AG09309 (cell line): ENCODE measurements around the gene ADGRD1.

Experiments used
- DNase-seq: peaks from one replicate; pipeline ENCODE4 v3.0.0-alpha.2; 2010; ENCODE audit warnings: low read depth
- H3K4me3 ChIP-seq: 2 replicates; pipeline ENCODE4 v1.5.1; 2011; ENCODE audit warnings: mild to moderate bottlenecking, low read depth, low read length, moderate library complexity; ENCODE audit not compliant: control insufficient read depth
- TF ChIP-seq, protein P1 (sequence below): IDR thresholded peaks from 2 replicates; pipeline ENCODE4 v1.5.1; 2011; ENCODE audit warnings: mild to moderate bottlenecking, low read depth, low read length, inconsistent platforms; ENCODE audit not compliant: insufficient read depth, control insufficient read depth; ENCODE audit errors: missing control alignments

ADGRD1 gene

DNA sequence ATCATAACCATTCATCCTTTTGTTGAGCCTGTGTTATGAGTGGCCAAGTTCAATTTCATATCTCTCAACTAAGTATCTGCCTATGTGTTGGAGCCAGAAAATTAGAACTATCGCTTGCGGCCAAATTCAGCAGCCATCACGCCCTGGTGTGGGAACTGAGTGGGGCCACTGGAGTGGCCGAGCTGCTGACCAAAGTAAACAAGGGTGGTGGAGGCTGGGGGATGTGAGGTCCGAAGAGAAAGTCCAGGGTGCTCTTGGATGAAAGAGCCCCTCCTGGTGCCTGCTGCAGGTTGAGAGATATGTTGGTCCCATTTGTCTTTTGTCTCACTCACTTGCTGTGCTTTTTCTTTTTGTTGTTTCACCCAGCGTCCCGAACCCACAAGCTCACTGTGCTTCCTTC, 14.9 kb downstream of the ADGRD1 start:
- H3K4me3 ChIP-seq, result no peak overlapping the region
- TF ChIP-seq, protein P1, sequence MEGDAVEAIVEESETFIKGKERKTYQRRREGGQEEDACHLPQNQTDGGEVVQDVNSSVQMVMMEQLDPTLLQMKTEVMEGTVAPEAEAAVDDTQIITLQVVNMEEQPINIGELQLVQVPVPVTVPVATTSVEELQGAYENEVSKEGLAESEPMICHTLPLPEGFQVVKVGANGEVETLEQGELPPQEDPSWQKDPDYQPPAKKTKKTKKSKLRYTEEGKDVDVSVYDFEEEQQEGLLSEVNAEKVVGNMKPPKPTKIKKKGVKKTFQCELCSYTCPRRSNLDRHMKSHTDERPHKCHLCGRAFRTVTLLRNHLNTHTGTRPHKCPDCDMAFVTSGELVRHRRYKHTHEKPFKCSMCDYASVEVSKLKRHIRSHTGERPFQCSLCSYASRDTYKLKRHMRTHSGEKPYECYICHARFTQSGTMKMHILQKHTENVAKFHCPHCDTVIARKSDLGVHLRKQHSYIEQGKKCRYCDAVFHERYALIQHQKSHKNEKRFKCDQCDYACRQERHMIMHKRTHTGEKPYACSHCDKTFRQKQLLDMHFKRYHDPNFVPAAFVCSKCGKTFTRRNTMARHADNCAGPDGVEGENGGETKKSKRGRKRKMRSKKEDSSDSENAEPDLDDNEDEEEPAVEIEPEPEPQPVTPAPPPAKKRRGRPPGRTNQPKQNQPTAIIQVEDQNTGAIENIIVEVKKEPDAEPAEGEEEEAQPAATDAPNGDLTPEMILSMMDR, result no peak
- no peak for DNase-seq

DNA sequence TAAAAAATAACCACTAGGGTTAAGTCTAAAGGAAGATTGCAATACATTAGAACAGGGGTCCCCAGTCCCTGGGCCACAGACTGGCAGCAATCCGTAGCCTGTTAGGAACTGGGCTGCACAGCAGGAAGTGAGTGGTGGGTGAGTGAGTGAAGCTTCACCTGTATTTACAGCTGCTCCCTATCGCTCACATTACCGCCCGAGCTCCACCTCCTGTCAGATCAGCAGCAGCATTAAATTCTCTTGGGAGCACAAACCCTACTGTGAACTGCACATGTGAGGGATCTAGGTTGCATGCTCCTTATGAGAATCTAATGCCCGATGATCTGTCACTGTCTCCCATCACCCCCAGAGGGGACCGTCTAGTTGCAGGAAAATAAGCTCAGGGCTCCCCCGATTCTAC, 15.5 kb downstream of the ADGRD1 start:
- no peak for DNase-seq
- H3K4me3 ChIP-seq, result no peak overlapping the region
- TF ChIP-seq, protein P1, result no peak

DNA sequence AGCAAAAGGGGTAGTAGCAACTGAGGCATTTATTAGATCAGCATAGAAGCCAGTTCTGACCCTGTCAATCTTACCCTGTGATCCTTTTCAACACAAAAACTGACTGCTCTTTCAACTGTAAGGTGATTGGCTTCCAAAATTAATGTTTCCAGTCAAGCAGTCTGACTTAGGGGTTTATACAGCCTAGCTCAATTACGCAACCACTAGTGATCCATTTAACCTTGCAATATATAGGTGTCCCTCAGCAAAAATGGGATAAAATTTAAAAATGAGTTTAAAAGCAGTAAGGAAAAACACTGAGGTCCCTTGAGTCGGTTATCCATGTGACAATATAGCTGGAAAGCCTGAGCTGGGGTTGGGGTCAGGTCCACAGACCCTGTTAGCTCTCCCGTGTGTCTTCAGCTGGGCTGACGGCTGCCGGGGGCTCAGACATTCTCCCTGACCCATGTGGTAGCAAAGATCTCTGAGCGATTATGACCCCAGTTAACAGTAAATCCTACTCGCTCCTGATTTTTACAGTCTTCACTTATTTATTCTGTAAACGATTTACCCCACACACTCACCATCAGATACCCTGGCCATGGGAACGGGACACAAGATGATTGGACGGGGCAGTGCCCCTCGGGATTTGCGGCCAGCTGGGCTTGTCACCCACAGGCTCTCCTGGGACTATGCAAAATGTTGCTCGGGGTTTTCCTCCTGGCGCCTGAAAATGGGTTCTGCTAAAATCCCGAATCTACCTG, 16.6 kb downstream of the ADGRD1 start:
- TF ChIP-seq, protein P1, result no peak
- no peak for DNase-seq
- H3K4me3 ChIP-seq, result no peak overlapping the region

DNA sequence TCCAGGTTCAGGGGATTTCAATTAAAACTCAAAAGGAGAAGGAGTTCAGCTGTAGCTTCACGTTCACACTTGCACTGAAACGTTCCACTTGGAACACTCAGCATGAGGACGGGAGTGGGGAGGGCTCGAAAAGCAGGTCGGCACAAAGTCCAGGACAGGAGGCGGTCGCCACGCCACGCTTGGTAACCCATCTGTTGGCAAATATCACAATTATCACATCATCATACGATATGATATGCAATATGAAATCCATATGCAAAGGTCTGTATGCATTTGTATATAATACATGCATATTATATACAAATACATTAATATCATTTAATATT, 17.2 kb downstream of the ADGRD1 start:
- TF ChIP-seq, protein P1, result no peak
- no peak for DNase-seq
- no peak overlapping the region for H3K4me3 ChIP-seq

DNA sequence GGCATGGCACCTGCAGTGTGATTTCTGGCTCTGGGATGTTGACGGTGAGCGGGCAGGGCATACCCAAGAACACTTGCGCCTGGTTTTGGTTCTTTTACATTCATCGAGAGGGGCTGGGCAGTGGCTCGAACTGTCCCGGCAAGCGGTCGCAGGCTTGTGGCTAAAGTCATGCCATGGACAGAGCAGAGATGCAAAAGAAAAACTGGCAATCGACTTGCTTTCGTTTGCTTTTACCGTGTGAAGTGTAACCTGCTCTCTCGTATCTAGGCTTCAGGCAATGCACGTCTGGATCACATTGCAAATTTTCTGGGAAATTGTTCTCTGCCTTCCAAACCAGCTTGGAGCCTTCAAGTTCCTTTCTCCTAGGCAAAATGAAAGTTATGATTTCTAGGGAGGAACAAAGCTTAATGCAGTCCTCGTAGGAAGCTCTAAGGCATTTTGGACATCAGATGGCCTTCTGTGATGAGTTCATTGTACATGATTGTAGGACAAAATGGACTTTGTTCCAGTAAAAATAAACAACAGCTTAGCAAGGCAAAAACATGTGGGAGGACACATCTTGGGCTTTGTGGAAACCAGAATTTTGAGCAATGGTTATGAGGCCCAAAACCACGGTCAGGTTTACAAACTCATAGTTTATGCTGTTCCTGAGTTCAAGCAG, 18.3 kb downstream of the ADGRD1 start:
- H3K4me3 ChIP-seq, result no peak overlapping the region
- no peak for DNase-seq
- TF ChIP-seq, protein P1, result no peak

DNA sequence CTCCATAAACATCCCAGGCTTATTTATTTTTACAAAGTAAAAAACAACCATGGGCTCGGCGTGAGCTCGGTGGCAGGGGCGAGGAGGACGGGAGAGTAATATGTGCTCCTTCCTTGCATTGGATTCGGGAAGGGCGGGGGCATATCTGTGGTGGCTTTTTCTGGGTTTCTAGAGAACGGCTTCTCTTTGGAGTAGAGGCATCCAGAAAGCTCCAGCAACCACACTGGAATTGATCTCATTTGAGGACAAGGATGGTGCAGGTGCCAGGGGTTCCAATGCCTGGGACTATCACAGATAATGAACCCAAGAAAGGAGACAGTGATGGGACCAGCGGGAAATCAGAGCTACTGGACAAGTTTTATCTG, 18.9 kb downstream of the ADGRD1 start:
- no peak overlapping the region for H3K4me3 ChIP-seq
- TF ChIP-seq, protein P1, result no peak
- DNase-seq, result no peak
